ENCODE measurements around the gene WDR20. TPM values are rescaled to one million over a fixed set of nuclear protein-coding genes. Genes with fewer than 3 reads are reported as not detected.
A peak's percentile ranks its signal among the peaks of the same experiment; 100 is the strongest.

The WDR20 gene
- total RNA-seq, 1 experiment from 2014 or later: 25.6 TPM

DNA sequence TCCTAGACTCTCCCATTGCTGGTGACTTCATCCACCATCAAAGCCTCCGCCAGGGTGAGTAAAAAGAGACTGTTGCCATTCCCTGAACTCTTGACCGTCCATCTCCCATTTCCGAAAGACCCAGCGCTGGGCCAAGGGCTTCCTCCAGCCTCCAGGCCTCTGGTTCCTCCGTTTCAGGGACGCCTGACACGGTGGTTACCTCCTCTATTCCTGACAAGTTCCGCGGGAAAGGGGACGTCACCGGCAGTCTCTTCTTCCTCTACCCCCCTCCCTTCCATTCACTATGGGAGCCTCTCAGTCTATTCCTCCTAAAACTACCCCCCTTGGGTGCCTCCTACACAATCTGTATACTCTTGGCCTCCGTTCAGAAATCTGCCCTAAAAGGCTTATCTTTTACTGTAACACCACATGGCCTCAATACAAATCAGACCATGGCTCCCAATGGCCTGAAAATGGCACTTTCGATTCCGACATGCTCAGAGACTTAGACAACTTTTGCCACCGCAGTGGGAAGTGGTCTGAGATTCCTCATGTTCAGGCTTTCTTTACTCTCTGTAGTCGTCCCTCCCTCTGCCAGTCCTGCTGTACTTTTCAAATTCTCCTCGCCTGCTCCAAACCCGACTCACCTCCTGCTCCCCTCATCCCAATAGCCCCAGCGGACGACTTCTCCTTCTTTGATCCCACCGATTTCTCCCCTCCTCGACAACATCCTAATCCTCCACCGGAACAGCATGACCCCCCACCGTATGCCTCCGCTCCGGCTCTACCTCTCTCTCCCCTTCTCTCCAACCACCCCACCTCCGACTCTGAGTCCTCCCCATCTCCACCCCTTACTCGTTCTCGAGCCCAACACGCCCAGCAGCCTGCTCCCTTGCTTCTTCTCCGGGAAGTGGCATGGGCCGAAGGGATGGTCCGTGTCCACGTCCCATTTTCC is 94.9 kb downstream of the WDR20 start:
- H3K9me3 Mint-ChIP-seq: no peaks in the 10 kb centered on the region

More for the DNA sequence above, 94.9 kb downstream of the WDR20 start:
- no peaks in the 10 kb centered on the region for H3K27me3 Mint-ChIP-seq (ENCODE audit: low read depth)
- peak; percentile 14 for ATAC-seq
- ChIA-PET CTCF (interaction anchor here (3.7 kb wide), 1 partner anchor 79 kb away, joined by 18 read pairs; no protein-coding TSS in a partner anchor), POLR2A (no interaction called here)
- no peak for DNase-seq (ENCODE audit: low spot score)
- H3K36me3 Mint-ChIP-seq: no peaks in the 10 kb centered on the region
- H3K27ac Mint-ChIP-seq: no peak overlapping the region
- TF ChIP-seq NFYB (CRISPR knock-in tag; conservative IDR thresholded peaks at IDR 0.05; ENCODE audit: low read depth): no peak
- no peak for TF ChIP-seq HMGA2 (CRISPR knock-in tag; IDR thresholded peaks at IDR 0.05)
- TF ChIP-seq MAX (CRISPR knock-in tag; IDR thresholded peaks at IDR 0.05): no peak
- TF ChIP-seq, protein P1, sequence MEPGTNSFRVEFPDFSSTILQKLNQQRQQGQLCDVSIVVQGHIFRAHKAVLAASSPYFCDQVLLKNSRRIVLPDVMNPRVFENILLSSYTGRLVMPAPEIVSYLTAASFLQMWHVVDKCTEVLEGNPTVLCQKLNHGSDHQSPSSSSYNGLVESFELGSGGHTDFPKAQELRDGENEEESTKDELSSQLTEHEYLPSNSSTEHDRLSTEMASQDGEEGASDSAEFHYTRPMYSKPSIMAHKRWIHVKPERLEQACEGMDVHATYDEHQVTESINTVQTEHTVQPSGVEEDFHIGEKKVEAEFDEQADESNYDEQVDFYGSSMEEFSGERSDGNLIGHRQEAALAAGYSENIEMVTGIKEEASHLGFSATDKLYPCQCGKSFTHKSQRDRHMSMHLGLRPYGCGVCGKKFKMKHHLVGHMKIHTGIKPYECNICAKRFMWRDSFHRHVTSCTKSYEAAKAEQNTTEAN (CRISPR knock-in tag; IDR thresholded peaks at IDR 0.05): no peak
- TF ChIP-seq ZNF138 (CRISPR knock-in tag; conservative IDR thresholded peaks at IDR 0.05): no peak
- no peak for TF ChIP-seq ELF4 (CRISPR knock-in tag; IDR thresholded peaks at IDR 0.05; ENCODE audit: low read depth)
- TF ChIP-seq, protein P2, sequence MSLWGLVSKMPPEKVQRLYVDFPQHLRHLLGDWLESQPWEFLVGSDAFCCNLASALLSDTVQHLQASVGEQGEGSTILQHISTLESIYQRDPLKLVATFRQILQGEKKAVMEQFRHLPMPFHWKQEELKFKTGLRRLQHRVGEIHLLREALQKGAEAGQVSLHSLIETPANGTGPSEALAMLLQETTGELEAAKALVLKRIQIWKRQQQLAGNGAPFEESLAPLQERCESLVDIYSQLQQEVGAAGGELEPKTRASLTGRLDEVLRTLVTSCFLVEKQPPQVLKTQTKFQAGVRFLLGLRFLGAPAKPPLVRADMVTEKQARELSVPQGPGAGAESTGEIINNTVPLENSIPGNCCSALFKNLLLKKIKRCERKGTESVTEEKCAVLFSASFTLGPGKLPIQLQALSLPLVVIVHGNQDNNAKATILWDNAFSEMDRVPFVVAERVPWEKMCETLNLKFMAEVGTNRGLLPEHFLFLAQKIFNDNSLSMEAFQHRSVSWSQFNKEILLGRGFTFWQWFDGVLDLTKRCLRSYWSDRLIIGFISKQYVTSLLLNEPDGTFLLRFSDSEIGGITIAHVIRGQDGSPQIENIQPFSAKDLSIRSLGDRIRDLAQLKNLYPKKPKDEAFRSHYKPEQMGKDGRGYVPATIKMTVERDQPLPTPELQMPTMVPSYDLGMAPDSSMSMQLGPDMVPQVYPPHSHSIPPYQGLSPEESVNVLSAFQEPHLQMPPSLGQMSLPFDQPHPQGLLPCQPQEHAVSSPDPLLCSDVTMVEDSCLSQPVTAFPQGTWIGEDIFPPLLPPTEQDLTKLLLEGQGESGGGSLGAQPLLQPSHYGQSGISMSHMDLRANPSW (CRISPR knock-in tag; conservative IDR thresholded peaks at IDR 0.05; ENCODE audit: low read depth): no peak
- TF ChIP-seq, protein P3, sequence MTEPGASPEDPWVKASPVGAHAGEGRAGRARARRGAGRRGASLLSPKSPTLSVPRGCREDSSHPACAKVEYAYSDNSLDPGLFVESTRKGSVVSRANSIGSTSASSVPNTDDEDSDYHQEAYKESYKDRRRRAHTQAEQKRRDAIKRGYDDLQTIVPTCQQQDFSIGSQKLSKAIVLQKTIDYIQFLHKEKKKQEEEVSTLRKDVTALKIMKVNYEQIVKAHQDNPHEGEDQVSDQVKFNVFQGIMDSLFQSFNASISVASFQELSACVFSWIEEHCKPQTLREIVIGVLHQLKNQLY (CRISPR knock-in tag; IDR thresholded peaks at IDR 0.05): no peak
- TF ChIP-seq ZNF425 (CRISPR knock-in tag; conservative IDR thresholded peaks at IDR 0.05): no peak
- no peak for TF ChIP-seq PRRX2 (CRISPR knock-in tag; IDR thresholded peaks at IDR 0.05)
- TF ChIP-seq, protein P4, sequence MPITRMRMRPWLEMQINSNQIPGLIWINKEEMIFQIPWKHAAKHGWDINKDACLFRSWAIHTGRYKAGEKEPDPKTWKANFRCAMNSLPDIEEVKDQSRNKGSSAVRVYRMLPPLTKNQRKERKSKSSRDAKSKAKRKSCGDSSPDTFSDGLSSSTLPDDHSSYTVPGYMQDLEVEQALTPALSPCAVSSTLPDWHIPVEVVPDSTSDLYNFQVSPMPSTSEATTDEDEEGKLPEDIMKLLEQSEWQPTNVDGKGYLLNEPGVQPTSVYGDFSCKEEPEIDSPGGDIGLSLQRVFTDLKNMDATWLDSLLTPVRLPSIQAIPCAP (CRISPR knock-in tag; IDR thresholded peaks at IDR 0.05): no peak
- no peak for TF ChIP-seq MYBL2 (CRISPR knock-in tag; IDR thresholded peaks at IDR 0.05)
- no peak for TF ChIP-seq FOXP4 (CRISPR knock-in tag; IDR thresholded peaks at IDR 0.05)
- TF ChIP-seq ZNF263 (CRISPR knock-in tag; IDR thresholded peaks at IDR 0.05; ENCODE audit: low read depth): no peak
- TF ChIP-seq GRHL2 (CRISPR knock-in tag; IDR thresholded peaks at IDR 0.05; ENCODE audit: insufficient replicate concordance, severe bottlenecking): no peak
- no peak for TF ChIP-seq ZNF121 (CRISPR knock-in tag; IDR thresholded peaks at IDR 0.05)
- TF ChIP-seq, protein P5, sequence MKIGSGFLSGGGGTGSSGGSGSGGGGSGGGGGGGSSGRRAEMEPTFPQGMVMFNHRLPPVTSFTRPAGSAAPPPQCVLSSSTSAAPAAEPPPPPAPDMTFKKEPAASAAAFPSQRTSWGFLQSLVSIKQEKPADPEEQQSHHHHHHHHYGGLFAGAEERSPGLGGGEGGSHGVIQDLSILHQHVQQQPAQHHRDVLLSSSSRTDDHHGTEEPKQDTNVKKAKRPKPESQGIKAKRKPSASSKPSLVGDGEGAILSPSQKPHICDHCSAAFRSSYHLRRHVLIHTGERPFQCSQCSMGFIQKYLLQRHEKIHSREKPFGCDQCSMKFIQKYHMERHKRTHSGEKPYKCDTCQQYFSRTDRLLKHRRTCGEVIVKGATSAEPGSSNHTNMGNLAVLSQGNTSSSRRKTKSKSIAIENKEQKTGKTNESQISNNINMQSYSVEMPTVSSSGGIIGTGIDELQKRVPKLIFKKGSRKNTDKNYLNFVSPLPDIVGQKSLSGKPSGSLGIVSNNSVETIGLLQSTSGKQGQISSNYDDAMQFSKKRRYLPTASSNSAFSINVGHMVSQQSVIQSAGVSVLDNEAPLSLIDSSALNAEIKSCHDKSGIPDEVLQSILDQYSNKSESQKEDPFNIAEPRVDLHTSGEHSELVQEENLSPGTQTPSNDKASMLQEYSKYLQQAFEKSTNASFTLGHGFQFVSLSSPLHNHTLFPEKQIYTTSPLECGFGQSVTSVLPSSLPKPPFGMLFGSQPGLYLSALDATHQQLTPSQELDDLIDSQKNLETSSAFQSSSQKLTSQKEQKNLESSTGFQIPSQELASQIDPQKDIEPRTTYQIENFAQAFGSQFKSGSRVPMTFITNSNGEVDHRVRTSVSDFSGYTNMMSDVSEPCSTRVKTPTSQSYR (CRISPR knock-in tag; IDR thresholded peaks at IDR 0.05): no peak
- no peak overlapping the region for H3K4me3 Mint-ChIP-seq
- H3K4me1 Mint-ChIP-seq: no peaks in the 10 kb centered on the region

Measured in WTC11 (cell line).